GM18526 (cell line): ENCODE measurements around the gene GDI1.

ENCODE experiments used
- POLR2A ChIP-seq: IDR thresholded peaks from 3 replicates; pipeline ENCODE4 v1.6.1; 2011; ENCODE audit not compliant: insufficient read length; ENCODE audit errors: extremely low read depth

GDI1 gene

DNA sequence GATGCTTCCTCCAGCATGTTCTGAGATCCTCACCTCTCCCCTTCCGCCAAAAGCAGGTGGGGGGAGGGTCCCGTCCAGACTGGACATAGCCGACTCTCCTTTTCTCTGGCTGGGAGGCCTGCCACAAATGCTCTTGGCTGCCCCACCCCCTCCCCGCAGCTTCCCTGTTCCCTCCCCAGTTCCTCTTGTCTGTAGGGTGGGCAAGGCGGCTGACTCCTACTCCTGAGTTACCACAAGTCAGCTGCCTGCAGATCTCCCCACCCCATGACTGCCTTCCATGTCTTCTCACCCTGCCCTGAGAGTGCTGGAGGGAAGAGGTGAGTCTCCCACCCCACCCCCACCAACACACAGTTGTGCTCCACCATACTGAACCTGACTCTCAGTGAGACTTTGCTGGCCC, 5.6 kb upstream of the GDI1 start:
- no peak for TF ChIP-seq POLR2A

DNA sequence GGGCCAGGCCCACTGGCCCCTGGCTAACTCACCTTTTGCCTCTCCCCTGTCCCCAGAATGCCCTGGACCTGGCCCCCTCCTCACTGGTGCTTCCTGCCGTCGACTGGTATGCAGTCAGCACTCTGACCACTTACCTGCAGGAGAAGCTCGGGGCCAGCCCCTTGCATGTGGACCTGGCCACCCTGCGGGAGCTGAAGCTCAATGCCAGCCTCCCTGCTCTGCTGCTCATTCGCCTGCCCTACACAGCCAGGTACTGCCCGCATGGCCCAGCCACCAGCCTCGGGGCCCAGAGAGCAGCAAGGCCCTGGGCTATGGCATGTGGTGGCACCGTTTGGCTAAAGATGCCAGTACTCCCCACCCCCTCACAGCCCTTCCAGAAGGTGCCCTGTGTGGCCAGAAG, 4.7 kb upstream of the GDI1 start:
- no peak for TF ChIP-seq POLR2A

DNA sequence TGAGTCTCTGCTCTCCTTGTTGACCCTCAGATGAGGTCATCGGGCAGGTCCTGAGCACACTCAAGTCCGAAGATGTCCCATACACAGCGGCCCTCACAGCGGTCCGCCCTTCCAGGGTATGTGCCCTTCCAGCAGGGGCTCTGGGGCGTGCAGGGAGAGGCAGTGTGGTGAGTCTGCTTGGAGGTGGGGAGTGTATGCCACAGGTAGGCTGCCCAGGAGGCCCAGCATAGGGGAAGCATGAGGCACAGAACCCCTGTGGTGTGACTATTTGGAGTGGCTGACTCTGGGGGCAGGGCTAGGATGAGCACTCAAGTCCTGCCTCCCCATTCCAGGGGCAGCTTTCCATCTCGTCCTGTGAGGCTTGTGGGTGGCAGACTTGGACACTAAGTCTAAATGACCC, 3.3 kb upstream of the GDI1 start:
- TF ChIP-seq POLR2A = no peak

DNA sequence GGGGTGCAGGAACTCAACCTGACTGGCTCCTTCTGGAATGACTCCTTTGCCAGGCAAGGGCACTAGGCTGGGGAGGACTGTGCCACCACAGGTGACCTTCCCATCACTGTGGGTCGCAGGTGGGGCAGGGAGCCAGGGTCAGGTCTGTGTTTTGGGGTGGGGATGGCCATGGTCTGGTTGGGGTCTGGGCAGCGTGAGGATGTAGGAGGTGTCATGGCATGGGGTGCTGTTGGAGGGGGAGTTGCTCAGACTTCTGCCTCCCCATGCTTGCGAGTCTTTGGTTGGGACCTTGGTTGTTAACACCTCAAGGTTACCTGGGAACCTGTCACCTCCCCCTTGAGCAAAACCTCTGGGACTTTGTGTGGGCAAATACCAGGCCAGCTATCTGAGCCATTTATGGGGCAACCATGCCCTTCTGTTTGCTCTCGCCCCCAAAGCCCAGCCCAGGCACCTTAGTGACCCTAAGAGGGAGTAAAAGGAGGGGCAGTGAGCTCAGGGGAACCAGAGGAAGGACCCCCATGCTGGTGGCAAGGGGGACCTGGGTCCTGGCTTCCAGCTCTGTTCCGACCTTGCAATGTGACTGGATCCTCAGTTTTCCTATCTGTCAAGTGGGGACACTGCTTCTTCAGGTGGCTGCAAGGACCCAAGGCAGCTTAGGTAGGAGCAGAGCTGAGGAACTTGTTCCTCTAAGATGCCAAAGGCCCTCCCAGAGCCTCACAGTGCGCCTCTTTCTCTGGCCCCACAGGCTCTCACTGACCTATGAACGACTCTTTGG, 2.4 kb upstream of the GDI1 start:
- TF ChIP-seq POLR2A = no peak

DNA sequence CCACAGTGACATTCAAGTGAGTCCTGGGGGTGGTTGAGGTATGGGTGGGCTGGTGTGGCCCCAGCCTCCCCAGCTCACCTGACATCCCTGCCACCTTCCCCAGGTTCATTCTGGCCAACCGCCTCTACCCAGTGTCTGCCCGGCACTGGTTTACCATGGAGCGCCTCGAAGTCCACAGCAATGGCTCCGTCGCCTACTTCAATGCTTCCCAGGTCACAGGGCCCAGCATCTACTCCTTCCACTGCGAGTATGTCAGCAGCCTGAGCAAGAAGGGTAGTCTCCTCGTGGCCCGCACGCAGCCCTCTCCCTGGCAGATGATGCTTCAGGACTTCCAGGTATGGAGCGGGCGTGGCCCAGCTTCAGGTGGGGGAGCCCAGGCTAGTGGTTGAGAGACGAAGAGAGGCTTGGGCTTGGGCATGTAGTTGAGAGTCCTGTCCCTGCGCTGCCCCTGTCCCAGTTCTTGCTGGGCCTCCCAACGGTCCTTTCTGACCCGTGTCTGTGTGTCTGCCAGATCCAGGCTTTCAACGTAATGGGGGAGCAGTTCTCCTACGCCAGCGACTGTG, 1.7 kb upstream of the GDI1 start:
- no peak for TF ChIP-seq POLR2A

DNA sequence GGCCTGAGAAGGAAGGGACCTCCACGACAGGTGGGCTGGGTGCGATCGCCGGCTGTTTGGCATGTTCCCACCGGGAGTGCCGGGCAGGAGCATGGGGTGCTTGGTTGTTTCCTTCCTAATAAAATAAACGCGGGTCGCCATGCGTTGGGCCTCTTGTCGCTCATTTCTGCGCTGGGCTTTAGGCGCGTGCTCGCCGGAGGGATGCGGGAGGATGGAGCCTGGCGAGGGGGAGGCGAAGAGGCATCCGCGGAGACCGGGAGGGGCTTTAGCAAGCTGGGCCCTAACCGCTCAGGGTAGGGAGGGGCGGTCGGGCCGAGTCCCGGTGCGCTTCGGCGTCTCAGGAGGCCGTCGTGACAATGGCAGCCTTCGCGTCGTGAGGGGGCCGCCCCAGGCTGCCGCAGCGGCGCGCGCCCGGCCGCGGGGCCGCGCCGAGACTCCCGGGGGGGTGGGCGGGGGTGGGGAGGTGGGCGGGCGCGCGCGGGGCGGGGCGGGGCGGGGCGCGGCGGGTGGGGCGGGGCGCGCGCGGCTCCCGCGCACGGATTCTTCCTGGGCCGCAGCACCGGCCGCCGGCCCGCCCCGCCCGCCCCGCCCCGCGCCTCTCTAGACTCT, 476 bp upstream of the GDI1 start:
- no peak for TF ChIP-seq POLR2A

DNA sequence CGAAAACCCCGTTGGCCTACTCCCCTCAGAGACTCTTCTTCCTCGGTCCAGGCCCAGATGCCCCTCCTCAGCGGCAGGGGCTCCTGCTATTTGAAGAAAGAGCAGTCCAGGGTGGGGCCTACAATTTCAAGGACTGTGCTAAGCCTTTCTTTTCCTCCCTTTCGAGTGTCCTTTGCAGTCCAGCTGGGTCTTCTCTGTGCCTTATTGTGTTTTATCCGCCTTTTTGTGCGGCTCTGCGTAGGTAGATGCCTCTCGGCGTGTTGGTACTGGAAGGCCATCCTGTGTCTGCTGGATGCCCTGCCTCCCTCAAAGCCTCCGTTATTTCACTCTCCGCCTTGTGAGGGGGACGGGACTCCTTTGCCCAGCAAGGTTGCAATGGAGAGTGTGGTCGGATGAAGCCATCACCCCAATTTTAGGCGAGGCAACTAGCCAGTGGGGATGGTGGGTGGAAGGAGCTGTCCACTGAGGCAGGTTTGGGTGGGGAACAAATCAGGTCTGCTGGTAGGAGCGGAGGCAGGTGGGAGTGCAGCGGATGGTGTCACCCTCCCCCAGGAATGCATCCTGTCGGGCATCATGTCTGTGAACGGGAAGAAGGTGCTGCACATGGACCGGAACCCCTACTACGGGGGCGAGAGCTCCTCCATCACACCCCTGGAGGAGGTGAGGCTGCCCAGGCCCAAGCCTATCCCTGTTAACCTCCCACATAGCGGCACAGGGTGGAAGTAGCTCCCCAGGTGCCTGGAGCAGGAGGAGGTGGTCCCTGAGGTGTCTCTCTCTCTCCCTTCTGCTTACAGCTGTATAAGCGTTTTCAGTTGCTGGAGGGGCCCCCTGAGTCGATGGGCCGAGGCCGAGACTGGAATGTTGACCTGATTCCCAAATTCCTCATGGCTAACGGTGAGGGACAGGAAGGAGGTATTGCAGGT, 1.3 kb downstream of the GDI1 start:
- no peak for TF ChIP-seq POLR2A

GRCh38 chrX:154439841-154440240, 2.9 kb downstream of the GDI1 start:
- no peak for TF ChIP-seq POLR2A

DNA sequence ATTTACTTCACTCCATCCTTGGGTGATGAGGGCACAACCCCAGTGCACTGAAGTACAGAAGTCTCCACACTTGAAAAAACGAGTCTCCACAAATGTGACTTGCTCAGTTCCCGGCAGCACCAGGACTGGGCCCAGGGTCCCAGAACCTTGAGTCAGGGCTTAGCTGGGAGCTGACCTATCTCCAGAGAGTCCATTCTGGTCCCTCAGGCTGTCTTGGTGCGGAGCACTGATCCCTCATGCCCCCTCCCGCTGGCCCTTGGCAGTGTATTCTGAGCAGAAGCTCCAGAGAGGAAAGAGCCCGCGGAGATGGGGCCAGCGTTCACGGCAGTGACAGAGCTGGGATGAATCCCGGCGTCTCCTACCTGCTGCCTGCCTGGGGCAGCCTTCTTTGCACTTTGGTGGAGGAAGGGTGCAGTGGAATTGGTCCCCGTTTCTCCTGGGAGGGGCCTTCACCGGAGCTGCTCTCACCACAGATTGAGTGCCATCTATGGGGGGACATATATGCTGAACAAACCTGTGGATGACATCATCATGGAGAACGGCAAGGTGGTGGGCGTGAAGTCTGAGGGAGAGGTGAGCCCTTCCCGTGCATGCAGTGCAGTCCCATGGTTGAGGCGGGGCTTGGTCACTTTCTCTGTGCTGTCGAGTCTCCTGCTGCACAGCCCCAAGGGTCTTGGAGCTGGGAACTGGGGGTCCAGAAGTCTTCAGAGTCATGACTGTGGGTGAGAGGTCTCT, 3.8 kb downstream of the GDI1 start:
- no peak for TF ChIP-seq POLR2A

DNA sequence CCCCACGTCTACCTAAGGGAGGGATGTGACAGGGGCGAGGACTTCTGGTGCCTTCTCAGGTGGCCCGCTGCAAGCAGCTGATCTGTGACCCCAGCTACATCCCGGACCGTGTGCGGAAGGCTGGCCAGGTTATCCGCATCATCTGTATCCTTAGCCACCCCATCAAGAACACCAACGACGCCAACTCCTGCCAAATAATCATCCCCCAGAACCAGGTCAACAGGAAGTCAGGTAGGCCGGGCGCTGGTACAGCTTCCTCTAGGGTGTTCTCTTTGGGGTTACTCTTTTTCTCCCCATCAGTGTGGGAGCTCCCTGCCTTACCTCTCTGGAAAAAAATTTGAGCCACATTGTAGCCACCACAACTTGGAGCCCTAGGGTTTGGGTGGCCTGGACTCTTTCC, 4.6 kb downstream of the GDI1 start:
- no peak for TF ChIP-seq POLR2A

- TF ChIP-seq POLR2A = no peak
Observed at GRCh38 chrX:154441984-154442707, 5.2 kb downstream of the GDI1 start.

DNA sequence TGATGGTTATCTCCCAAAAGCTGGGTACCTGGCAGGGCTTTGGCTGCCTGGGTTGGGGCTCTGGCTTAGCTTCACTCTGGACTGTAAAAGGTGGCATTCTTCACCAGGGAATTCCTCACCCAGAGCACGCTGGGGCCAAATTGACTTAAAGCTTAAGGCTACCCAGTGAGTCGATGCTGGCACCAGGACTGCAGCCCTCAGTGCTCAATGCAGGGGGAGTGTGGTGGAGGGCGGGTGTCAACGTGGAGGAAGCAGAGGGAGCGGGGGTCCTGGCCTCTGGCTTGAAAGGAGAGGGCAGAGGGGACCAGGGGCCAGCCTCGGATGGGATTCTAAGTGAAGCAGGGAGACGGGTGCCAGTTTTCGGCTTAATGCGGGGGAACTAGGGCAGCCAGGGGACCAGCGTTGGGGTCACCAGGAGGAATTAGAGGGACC, 6.5 kb downstream of the GDI1 start:
- no peak for TF ChIP-seq POLR2A

DNA sequence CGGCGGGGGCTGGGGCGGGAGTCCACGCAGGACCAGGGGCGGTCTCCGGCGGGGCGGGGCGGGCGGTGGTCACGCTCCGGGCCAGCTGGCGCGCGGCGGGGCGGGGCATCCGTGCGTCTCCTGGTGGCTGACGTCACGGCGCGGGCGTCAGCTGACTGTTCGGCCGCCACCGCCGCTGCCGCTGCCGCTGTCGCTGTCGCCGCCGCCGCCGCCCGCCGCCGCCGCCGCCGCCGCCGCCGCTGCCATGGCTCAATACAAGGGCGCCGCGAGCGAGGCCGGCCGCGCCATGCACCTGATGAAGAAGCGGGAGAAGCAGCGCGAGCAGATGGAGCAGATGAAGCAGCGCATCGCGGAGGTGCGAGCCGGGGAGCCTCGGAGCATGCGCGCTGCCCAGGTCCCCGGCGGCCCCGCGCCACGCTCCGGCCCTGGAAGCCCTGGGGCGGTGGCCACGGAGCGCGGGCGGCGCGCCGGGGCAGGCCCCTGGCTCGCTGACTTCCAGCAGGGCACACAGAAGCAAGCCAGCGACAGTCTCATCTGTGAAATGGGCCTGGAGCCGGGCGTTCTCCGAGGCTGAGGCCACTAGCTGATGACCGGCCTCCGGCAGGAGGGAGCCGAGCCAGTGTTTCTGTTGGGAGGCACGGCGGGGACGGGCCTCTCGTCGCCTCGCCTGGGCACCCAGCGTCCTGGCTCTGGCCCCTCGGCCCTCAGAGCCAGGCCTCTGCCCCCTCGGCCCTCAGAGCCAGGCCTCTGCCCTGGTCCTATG, 7.2 kb downstream of the GDI1 start, which contains the start of gene FAM50A:
Gene FAM50A, plus strand, starts transcription at position 150 of the 763 bp plus-strand sequence. Its CDS starts 95 bp downstream, at position 245.
- TF ChIP-seq POLR2A = no peak
